ENCODE data around the gene KLHL30.
A peak's percentile ranks its signal among the peaks of the same experiment; 100 is the strongest.
"Not testable (repeated sequence)": the region's sequence is repeated elsewhere in the genome, so short reads cannot be mapped to it uniquely, and the experiment has no call there.

Gene KLHL30

GRCh38 chr2:238163481-238164198 lies 25.2 kb downstream of the KLHL30 start:
- peak; percentile 56 for DNase-seq

GRCh38 chr2:238164906-238165287 lies 26.4 kb downstream of the KLHL30 start:
- DNase-seq, result peak; percentile 5

GRCh38 chr2:238165288-238165921 lies 26.9 kb downstream of the KLHL30 start:
- peak; percentile 11 for DNase-seq

GRCh38 chr2:238166391-238167343 lies 28.2 kb downstream of the KLHL30 start:
- peak; percentile 28 for DNase-seq

- DNase-seq, result peak; percentile 11
Observed at GRCh38 chr2:238167344-238167715, 28.9 kb downstream of the KLHL30 start.

GRCh38 chr2:238167761-238168160 lies 29.3 kb downstream of the KLHL30 start:
- no peak for DNase-seq

- DNase-seq, result no peak
Observed at GRCh38 chr2:238168196-238169047, 30.0 kb downstream of the KLHL30 start.

- DNase-seq, result no peak
Observed at GRCh38 chr2:238169048-238169707, 30.7 kb downstream of the KLHL30 start.

- peak; percentile 35 for DNase-seq
Observed at GRCh38 chr2:238169708-238170251, 31.3 kb downstream of the KLHL30 start.

GRCh38 chr2:238170386-238171071 lies 32.1 kb downstream of the KLHL30 start:
- DNase-seq, result no peak

GRCh38 chr2:238171072-238171431 lies 32.6 kb downstream of the KLHL30 start:
- DNase-seq, result not testable (repeated sequence)

GRCh38 chr2:238171575-238172187 lies 33.2 kb downstream of the KLHL30 start:
- DNase-seq, result no peak

- no peak for DNase-seq
Observed at GRCh38 chr2:238172439-238172838, 34.0 kb downstream of the KLHL30 start.

GRCh38 chr2:238173692-238174091 lies 35.2 kb downstream of the KLHL30 start:
- DNase-seq, result no peak

GRCh38 chr2:238174291-238174690 lies 35.8 kb downstream of the KLHL30 start:
- no peak for DNase-seq

GRCh38 chr2:238174701-238175100 lies 36.2 kb downstream of the KLHL30 start:
- no peak for DNase-seq

- DNase-seq, result no peak
Observed at GRCh38 chr2:238176613-238177012, 38.1 kb downstream of the KLHL30 start.

GRCh38 chr2:238180554-238180953 lies 42.1 kb downstream of the KLHL30 start:
- DNase-seq, result no peak

- DNase-seq, result no peak
Observed at GRCh38 chr2:238182362-238182761, 43.9 kb downstream of the KLHL30 start.

GRCh38 chr2:238183821-238184220 lies 45.4 kb downstream of the KLHL30 start:
- no peak for DNase-seq
